Neural progenitor cell (in vitro differentiated cells): ENCODE data around the gene PRR19. TPM values are rescaled to one million over a fixed set of nuclear protein-coding genes. Genes with fewer than 3 reads are reported as not detected.
"Not testable (repeated sequence)": the region's sequence is repeated elsewhere in the genome, so short reads cannot be mapped to it uniquely, and the experiment has no call there.

Experiments used
- DNase-seq: peaks from one replicate; pipeline ENCODE4 v3.0.0-alpha.2; 2016; ENCODE audit warnings: low spot score
- H2AFZ ChIP-seq: fragments of 200-600 bp; sonication (generic); replicated peaks from 2 replicates; pipeline ENCODE4 v1.6.1; 2016; ENCODE audit warnings: antibody characterized with exemption
- H3F3A ChIP-seq: fragments of 200-600 bp; sonication (generic); 2 replicates; pipeline ENCODE4 v1.6.1; 2016; ENCODE audit warnings: antibody characterized with exemption, low read depth
- H3K27ac ChIP-seq: fragments of 200-600 bp; sonication (generic); 2 replicates; pipeline ENCODE4 v1.5.1; 2016; ENCODE audit warnings: mild to moderate bottlenecking
- H3K27me3 ChIP-seq: fragments of 200-600 bp; sonication (generic); 2 replicates; pipeline ENCODE4 v1.6.1; 2016; ENCODE audit warnings: mild to moderate bottlenecking, moderate library complexity
- H3K36me3 ChIP-seq: fragments of 200-600 bp; sonication (generic); 2 replicates; pipeline ENCODE4 v1.5.1; 2016
- H3K4me1 ChIP-seq: fragments of 200-600 bp; sonication (generic); 2 replicates; pipeline ENCODE4 v1.6.1; 2016; ENCODE audit warnings: mixed run types
- H3K4me2 ChIP-seq: fragments of 200-600 bp; sonication (generic); 2 replicates; pipeline ENCODE4 v1.6.1; 2016
- H3K4me3 ChIP-seq: fragments of 200-600 bp; sonication (generic); 2 replicates; pipeline ENCODE4 v1.5.1; 2016
- H3K79me2 ChIP-seq: fragments of 200-600 bp; sonication (generic); 2 replicates; pipeline ENCODE4 v1.6.1; 2016; ENCODE audit warnings: low read depth
- H3K9ac ChIP-seq: fragments of 200-600 bp; sonication (generic); 2 replicates; pipeline ENCODE4 v1.6.1; 2016
- H3K9me3 ChIP-seq: fragments of 200-600 bp; sonication (generic); 2 replicates; pipeline ENCODE4 v1.5.1; 2016; ENCODE audit warnings: low read depth
- H4K20me1 ChIP-seq: fragments of 200-600 bp; sonication (generic); 2 replicates; pipeline ENCODE4 v1.6.1; 2016; ENCODE audit warnings: low read depth
- H3K27ac Mint-ChIP-seq: 3 replicates; pipeline ENCODE4 v1.8.0; 2021; ENCODE audit warnings: mixed read lengths
- H3K27me3 Mint-ChIP-seq: 2 replicates; pipeline ENCODE4 v1.8.0; 2022; ENCODE audit warnings: low read depth, mild to moderate bottlenecking, inconsistent platforms, moderate library complexity, mixed read lengths; ENCODE audit not compliant: insufficient read depth
- H3K36me3 Mint-ChIP-seq: 3 replicates; pipeline ENCODE4 v1.8.0; 2021; ENCODE audit warnings: mixed read lengths
- H3K4me1 Mint-ChIP-seq: 3 replicates; pipeline ENCODE4 v1.8.0; 2021; ENCODE audit warnings: mixed read lengths
- H3K4me3 Mint-ChIP-seq: 3 replicates; pipeline ENCODE4 v1.8.0; 2021; ENCODE audit warnings: mild to moderate bottlenecking, moderate library complexity, mixed read lengths
- H3K9me3 Mint-ChIP-seq: 3 replicates; pipeline ENCODE4 v1.8.0; 2020; ENCODE audit warnings: mixed read lengths
- EZH2 ChIP-seq: fragments of 200-600 bp; sonication (generic); IDR thresholded peaks from 2 replicates; pipeline ENCODE4 v1.6.1; 2017; ENCODE audit warnings: antibody characterized with exemption, mild to moderate bottlenecking, moderate library complexity
- EZH2phosphoT487 ChIP-seq: fragments of 200-600 bp; sonication (generic); IDR thresholded peaks from 2 replicates; pipeline ENCODE4 v1.6.1; 2017; ENCODE audit warnings: antibody characterized with exemption
- total RNA-seq: library from RNA; depleted of rRNA; stranded (reverse); fragments of >200 nt; gene quantifications from 2 replicates; pipeline ENCODE4 v1.2.3, GENCODE V29; 2015; ENCODE audit warnings: low replicate concordance
- TF ChIP-seq, protein P1 (sequence below): fragments of 200-600 bp; sonication (generic); IDR thresholded peaks from 2 replicates; pipeline ENCODE4 v1.5.1; 2017; ENCODE audit warnings: antibody characterized with exemption, mild to moderate bottlenecking

The PRR19 gene
- total RNA-seq, 1 donor from 2014 or later = 1.0 TPM

- H3K4me3 Mint-ChIP-seq = peak overlapping the region; percentile 44
- Histone ChIP-seq H3K4me3 (no peak overlapping the region), H2AFZ (no peak overlapping the region), H3F3A (peaks cover 15% of the 10 kb centered on the region), H3K9me3 (no peaks in the 10 kb centered on the region), H3K79me2 (no peaks in the 10 kb centered on the region), H3K4me2 (no peak overlapping the region), H3K9ac (no peak overlapping the region), H4K20me1 (no peaks in the 10 kb centered on the region), H3K27me3 (no peaks in the 10 kb centered on the region), H3K36me3 (no peaks in the 10 kb centered on the region), H3K27ac (no peak overlapping the region), H3K4me1 (peaks cover 9% of the 10 kb centered on the region)
- H3K27ac Mint-ChIP-seq = peak overlapping the region; percentile 64
- peaks cover 8% of the 10 kb centered on the region for H3K4me1 Mint-ChIP-seq
- H3K36me3 Mint-ChIP-seq = no peaks in the 10 kb centered on the region
- peaks cover 10% of the 10 kb centered on the region for H3K27me3 Mint-ChIP-seq
- TF ChIP-seq EZH2phosphoT487 = no peak
- TF ChIP-seq, protein P1, sequence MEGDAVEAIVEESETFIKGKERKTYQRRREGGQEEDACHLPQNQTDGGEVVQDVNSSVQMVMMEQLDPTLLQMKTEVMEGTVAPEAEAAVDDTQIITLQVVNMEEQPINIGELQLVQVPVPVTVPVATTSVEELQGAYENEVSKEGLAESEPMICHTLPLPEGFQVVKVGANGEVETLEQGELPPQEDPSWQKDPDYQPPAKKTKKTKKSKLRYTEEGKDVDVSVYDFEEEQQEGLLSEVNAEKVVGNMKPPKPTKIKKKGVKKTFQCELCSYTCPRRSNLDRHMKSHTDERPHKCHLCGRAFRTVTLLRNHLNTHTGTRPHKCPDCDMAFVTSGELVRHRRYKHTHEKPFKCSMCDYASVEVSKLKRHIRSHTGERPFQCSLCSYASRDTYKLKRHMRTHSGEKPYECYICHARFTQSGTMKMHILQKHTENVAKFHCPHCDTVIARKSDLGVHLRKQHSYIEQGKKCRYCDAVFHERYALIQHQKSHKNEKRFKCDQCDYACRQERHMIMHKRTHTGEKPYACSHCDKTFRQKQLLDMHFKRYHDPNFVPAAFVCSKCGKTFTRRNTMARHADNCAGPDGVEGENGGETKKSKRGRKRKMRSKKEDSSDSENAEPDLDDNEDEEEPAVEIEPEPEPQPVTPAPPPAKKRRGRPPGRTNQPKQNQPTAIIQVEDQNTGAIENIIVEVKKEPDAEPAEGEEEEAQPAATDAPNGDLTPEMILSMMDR = no peak
- no peak for TF ChIP-seq EZH2
- H3K9me3 Mint-ChIP-seq = no peaks in the 10 kb centered on the region
- no peak for DNase-seq
Measured at GRCh38 chr19:42261763-42262162, 40.2 kb upstream of the PRR19 start.

DNA sequence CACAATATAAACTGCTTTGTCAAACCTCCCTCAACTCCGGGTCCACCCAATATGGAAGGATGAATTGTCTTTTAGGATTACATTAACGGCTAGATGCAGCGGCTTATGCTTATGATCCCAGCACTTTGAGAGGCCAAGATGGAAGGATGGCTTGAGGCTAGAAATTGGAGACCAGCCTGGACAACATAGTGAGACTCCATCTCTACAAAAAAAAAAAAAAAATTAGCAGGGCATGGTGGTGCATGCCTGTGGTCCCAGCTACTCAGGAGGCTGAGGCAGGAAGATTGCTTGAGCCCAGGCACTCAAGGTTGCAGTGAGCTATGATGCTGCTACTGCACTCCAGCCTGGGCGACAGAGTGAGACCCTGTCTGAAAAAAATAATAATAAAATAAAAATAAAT is 35.8 kb upstream of the PRR19 start:
- not testable (repeated sequence) for H3K4me1 ChIP-seq, H4K20me1 ChIP-seq, H3K27ac ChIP-seq, H3K4me3 ChIP-seq, H3K27me3 ChIP-seq, H3K9ac ChIP-seq, H3K36me3 ChIP-seq, H3K27me3 Mint-ChIP-seq, H3K9me3 Mint-ChIP-seq, DNase-seq, H3K9me3 ChIP-seq, H2AFZ ChIP-seq, H3F3A ChIP-seq, H3K4me2 ChIP-seq, H3K36me3 Mint-ChIP-seq
- peak overlapping the region; percentile 41 for H3K4me3 Mint-ChIP-seq
- H3K79me2 ChIP-seq = peaks cover 11% of the 10 kb centered on the region
- H3K27ac Mint-ChIP-seq = peak overlapping the region; percentile 13
- H3K4me1 Mint-ChIP-seq = peaks cover 27% of the 10 kb centered on the region

DNA sequence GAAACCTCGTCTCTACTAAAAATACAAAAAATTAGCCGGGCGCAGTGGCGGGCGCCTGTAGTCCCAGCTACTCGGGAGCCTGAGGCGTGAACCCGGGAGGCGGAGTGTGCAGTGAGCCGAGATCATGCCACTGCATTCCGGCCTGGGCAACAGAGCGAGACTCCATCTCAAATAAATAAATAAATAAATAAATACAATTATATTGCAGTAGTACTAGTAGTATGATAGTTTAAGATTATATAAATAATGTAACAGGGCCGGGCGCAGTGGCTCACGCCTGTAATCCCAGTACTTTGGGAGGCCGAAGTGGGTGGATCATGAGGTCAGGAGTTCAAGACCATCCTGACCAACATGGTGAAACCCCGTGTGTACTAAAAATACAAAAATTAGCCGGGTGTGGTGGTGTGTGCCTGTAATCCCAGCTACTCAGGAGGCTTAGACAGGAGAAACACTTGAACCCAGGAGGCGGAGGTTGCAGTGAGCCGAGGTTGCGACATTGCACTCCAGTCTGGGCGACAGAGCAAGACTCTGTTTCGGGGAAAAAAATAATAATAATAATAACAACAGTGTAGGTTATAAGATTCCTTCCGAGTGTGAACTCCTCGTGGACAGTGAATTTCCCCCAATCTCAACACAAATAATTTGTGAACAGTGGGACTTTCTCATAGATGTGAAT is 34.9 kb upstream of the PRR19 start:
- not testable (repeated sequence) for H4K20me1 ChIP-seq, H3K9me3 ChIP-seq, H3K27ac ChIP-seq, H3K4me3 Mint-ChIP-seq, H3K9me3 Mint-ChIP-seq, H3K9ac ChIP-seq, H3K27me3 ChIP-seq, H3K36me3 Mint-ChIP-seq, H3K27me3 Mint-ChIP-seq, H3K36me3 ChIP-seq, H3F3A ChIP-seq, H3K27ac Mint-ChIP-seq, H3K4me1 ChIP-seq, H3K4me3 ChIP-seq, H2AFZ ChIP-seq, DNase-seq
- Histone ChIP-seq H3K4me2 (peak overlapping the region; percentile 77), H3K79me2 (peaks cover 11% of the 10 kb centered on the region)
- peaks cover 31% of the 10 kb centered on the region for H3K4me1 Mint-ChIP-seq

DNA sequence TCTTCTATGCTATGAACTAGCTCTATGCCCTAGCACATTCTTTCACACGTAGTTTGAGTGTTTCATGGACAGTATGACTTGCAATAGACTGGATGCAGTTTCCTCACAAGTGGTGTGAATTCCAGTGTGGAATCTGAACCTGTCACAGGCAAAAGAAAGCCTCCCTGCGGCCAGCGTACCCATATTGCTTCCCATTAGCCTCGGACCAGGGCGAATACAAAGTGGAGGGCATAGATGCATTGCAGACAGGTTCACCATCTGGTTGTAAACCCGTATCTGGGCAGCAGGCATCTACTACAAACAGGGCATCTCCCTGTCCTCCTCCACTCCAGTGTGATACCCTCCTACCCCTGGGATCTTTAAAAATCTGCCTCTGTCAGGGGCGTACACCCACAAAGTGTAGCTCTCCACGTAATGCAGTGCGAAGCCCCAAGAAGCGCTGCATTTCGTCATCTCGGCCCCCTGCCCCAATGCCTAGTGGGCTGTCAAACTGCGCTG is 34.2 kb upstream of the PRR19 start:
- peaks cover 5% of the 10 kb centered on the region for H3F3A ChIP-seq
- TF ChIP-seq, protein P1 = no peak
- TF ChIP-seq EZH2phosphoT487 (no peak), EZH2 (no peak)
- peak overlapping the region; percentile 77 for H3K4me2 ChIP-seq
- Mint-ChIP-seq H3K9me3 (no peaks in the 10 kb centered on the region), H3K27me3 (peaks cover 5% of the 10 kb centered on the region), H3K4me3 (no peak overlapping the region), H3K4me1 (peaks cover 31% of the 10 kb centered on the region), H3K36me3 (no peaks in the 10 kb centered on the region), H3K27ac (no peak overlapping the region)
- H3K27ac ChIP-seq = no peak overlapping the region
- peak overlapping the region; percentile 91 for H3K4me3 ChIP-seq
- H4K20me1 ChIP-seq = no peaks in the 10 kb centered on the region
- peak overlapping the region; percentile 14 for H3K9ac ChIP-seq
- peaks cover 11% of the 10 kb centered on the region for H3K79me2 ChIP-seq
- H3K36me3 ChIP-seq = no peaks in the 10 kb centered on the region
- no peaks in the 10 kb centered on the region for H3K27me3 ChIP-seq
- no peak for DNase-seq
- H2AFZ ChIP-seq = peak overlapping the region; percentile 66
- H3K4me1 ChIP-seq = peaks cover 8% of the 10 kb centered on the region
- H3K9me3 ChIP-seq = no peaks in the 10 kb centered on the region
